ENCODE results near the gene ZNF780A. TPM values are rescaled to one million over a fixed set of nuclear protein-coding genes. Genes with fewer than 3 reads are reported as not detected.
"Not testable (repeated sequence)": the region's sequence is repeated elsewhere in the genome, so short reads cannot be mapped to it uniquely, and the experiment has no call there.

ZNF780A gene
- total and polyA plus RNA-seq, 2 donors (not counting 1 experiment from before 2014, with no cell fraction given), result 14.7 to 17.3 TPM

DNA sequence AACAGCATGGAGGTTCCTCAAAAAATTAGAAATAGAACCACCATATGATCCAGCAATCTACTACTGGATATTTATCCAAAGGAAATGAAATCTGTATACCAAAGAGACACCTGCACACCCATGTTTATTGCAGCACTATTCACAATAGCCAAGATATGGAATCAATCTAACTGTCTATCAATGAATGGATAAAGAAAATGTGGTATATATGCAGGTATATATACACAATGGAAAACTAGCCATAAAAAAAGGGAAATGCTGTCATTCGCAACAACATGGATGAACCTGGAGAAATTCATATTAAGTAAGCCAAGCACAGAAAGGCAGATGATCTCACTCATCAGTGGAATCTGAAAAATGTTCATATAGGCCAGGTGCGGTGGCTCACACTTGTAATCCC, 37.3 kb downstream of the ZNF780A start:
- peaks cover 12% of the 10 kb centered on the region for H3K79me2 ChIP-seq (ENCODE audit: control insufficient read depth, insufficient read depth, low read length)

DNA sequence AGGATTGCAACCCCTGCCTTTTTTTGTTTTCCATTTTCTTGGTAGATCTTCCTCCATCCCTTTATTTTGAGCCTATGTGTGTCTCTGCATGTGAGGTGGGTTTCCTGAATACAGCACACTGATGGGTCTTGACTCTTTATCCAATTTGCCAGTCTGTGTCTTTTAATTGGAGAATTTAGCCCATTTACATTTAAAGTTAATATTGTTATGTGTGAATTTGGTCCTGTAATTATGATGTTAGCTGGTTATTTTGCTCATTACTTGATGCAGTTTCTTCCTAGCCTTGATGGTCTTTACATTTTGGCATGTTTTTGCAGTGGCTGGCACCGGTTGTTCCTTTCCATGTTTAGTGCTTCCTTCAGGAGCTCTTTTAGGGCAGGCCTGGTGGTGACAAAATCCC, 49.0 kb downstream of the ZNF780A start:
- not testable (repeated sequence) for H4K20me1 ChIP-seq (ENCODE audit: control insufficient read depth, extremely low read depth, insufficient read depth, low read length); H3K4me2 ChIP-seq (ENCODE audit: extremely low read depth, insufficient read depth, low read length); H3K36me3 ChIP-seq (ENCODE audit: control insufficient read depth, insufficient read depth, low read length); H3K79me2 ChIP-seq (ENCODE audit: control insufficient read depth, insufficient read depth, low read length); H3K9ac ChIP-seq (ENCODE audit: insufficient read depth, low read length); H3K27me3 ChIP-seq (ENCODE audit: control insufficient read depth, insufficient read depth, low read length); H3K4me1 ChIP-seq (ENCODE audit: control insufficient read depth, extremely low read depth, insufficient read depth, low read length); DNase-seq (ENCODE audit: low read depth in 2 of 2); H3K4me3 ChIP-seq (replicated peaks in 1 of 4; ENCODE audit: control extremely low read depth in 1 of 4, insufficient read depth in 1 of 4, low read depth in 3 of 4, low read length in 4 of 4); H3K9me3 ChIP-seq (ENCODE audit: control insufficient read depth, insufficient read depth, low read depth, low read length); H3K27ac ChIP-seq (ENCODE audit: insufficient read depth, low read length); H2AFZ ChIP-seq (ENCODE audit: low read length)

More for the DNA sequence above, 37.3 kb downstream of the ZNF780A start:
- Histone ChIP-seq H3K27ac (ENCODE audit: insufficient read depth, low read length) (no peak overlapping the region), H2AFZ (ENCODE audit: low read length) (no peak overlapping the region), H3K27me3 (ENCODE audit: control insufficient read depth, insufficient read depth, low read length) (no peaks in the 10 kb centered on the region), H3K36me3 (ENCODE audit: control insufficient read depth, insufficient read depth, low read length) (peaks cover 2% of the 10 kb centered on the region), H3K4me2 (ENCODE audit: extremely low read depth, insufficient read depth, low read length) (no peak overlapping the region), H3K9ac (ENCODE audit: insufficient read depth, low read length) (no peak overlapping the region), H3K9me3 (ENCODE audit: control insufficient read depth, insufficient read depth, low read depth, low read length) (no peaks in the 10 kb centered on the region), H3K4me3 (replicated peaks in 1 of 4; ENCODE audit: control extremely low read depth in 1 of 4, insufficient read depth in 1 of 4, low read depth in 3 of 4, low read length in 4 of 4) (no peak overlapping the region), H3K4me1 (ENCODE audit: control insufficient read depth, extremely low read depth, insufficient read depth, low read length) (no peaks in the 10 kb centered on the region), H4K20me1 (ENCODE audit: control insufficient read depth, extremely low read depth, insufficient read depth, low read length) (no peaks in the 10 kb centered on the region)
- DNase-seq (ENCODE audit: low read depth in 2 of 2), result no peak
- no peak for TF ChIP-seq EZH2 (IDR thresholded peaks at IDR 0.05; ENCODE audit: low read length, missing control alignments)
- TF ChIP-seq, protein P1, sequence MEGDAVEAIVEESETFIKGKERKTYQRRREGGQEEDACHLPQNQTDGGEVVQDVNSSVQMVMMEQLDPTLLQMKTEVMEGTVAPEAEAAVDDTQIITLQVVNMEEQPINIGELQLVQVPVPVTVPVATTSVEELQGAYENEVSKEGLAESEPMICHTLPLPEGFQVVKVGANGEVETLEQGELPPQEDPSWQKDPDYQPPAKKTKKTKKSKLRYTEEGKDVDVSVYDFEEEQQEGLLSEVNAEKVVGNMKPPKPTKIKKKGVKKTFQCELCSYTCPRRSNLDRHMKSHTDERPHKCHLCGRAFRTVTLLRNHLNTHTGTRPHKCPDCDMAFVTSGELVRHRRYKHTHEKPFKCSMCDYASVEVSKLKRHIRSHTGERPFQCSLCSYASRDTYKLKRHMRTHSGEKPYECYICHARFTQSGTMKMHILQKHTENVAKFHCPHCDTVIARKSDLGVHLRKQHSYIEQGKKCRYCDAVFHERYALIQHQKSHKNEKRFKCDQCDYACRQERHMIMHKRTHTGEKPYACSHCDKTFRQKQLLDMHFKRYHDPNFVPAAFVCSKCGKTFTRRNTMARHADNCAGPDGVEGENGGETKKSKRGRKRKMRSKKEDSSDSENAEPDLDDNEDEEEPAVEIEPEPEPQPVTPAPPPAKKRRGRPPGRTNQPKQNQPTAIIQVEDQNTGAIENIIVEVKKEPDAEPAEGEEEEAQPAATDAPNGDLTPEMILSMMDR (conservative IDR thresholded peaks at IDR 0.05 in 1 of 2, IDR thresholded peaks at IDR 0.05 in 1 of 2; ENCODE audit: low read depth in 1 of 2, low read length in 2 of 2), result no peak

DNA sequence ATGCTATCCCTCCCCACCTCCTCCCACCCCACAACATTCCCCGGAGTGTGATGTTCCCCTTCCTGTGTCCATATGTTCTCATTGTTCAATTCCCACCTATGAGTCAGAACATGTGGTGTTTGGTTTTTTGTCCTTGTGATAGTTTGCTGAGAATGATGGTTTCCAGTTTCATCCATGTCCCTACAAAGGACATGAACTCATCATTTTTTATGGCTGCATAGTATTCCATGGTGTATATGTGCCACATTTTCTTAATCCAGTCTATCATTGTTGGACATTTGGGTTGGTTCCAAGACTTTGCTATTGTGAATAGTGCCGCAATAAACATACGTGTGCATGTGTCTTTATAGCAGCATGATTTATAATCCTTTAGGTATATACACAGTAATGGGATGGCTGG, 52.7 kb downstream of the ZNF780A start:
- H3K9me3 ChIP-seq (ENCODE audit: control insufficient read depth, insufficient read depth, low read depth, low read length); DNase-seq (ENCODE audit: low read depth in 2 of 2); H3K9ac ChIP-seq (ENCODE audit: insufficient read depth, low read length); H3K36me3 ChIP-seq (ENCODE audit: control insufficient read depth, insufficient read depth, low read length); H4K20me1 ChIP-seq (ENCODE audit: control insufficient read depth, extremely low read depth, insufficient read depth, low read length); H3K27me3 ChIP-seq (ENCODE audit: control insufficient read depth, insufficient read depth, low read length); H3K4me3 ChIP-seq (replicated peaks in 1 of 4; ENCODE audit: control extremely low read depth in 1 of 4, insufficient read depth in 1 of 4, low read depth in 3 of 4, low read length in 4 of 4); H3K4me1 ChIP-seq (ENCODE audit: control insufficient read depth, extremely low read depth, insufficient read depth, low read length); H3K27ac ChIP-seq (ENCODE audit: insufficient read depth, low read length); H3K4me2 ChIP-seq (ENCODE audit: extremely low read depth, insufficient read depth, low read length); H2AFZ ChIP-seq (ENCODE audit: low read length); H3K79me2 ChIP-seq (ENCODE audit: control insufficient read depth, insufficient read depth, low read length): not testable (repeated sequence)

DNA sequence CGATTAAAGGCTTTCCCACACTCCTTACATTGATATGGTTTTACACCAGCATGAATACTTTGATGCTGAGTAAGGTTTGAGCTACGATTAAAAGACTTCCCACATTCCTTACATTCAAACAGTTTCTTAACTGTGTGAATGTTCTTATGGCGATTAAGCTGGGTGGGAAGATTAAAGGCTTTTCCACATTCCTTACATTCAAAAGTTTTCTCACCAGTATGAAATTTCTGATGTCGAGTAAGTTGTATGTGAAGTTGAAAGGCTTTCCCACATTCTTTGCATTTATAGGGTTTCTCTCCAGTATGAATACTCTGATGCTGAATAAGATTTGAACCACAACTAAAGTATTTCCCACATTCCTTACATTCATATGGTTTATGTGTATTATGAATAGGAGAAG, 54.7 kb downstream of the ZNF780A start:
- Histone ChIP-seq H3K4me3 (replicated peaks in 1 of 4; ENCODE audit: control extremely low read depth in 1 of 4, insufficient read depth in 1 of 4, low read depth in 3 of 4, low read length in 4 of 4) (no peak overlapping the region), H4K20me1 (ENCODE audit: control insufficient read depth, extremely low read depth, insufficient read depth, low read length) (no peaks in the 10 kb centered on the region), H2AFZ (ENCODE audit: low read length) (no peak overlapping the region), H3K4me2 (ENCODE audit: extremely low read depth, insufficient read depth, low read length) (no peak overlapping the region), H3K79me2 (ENCODE audit: control insufficient read depth, insufficient read depth, low read length) (no peaks in the 10 kb centered on the region), H3K36me3 (ENCODE audit: control insufficient read depth, insufficient read depth, low read length) (no peaks in the 10 kb centered on the region), H3K27me3 (ENCODE audit: control insufficient read depth, insufficient read depth, low read length) (no peaks in the 10 kb centered on the region), H3K9me3 (ENCODE audit: control insufficient read depth, insufficient read depth, low read depth, low read length) (no peaks in the 10 kb centered on the region), H3K9ac (ENCODE audit: insufficient read depth, low read length) (no peak overlapping the region), H3K27ac (ENCODE audit: insufficient read depth, low read length) (no peak overlapping the region), H3K4me1 (ENCODE audit: control insufficient read depth, extremely low read depth, insufficient read depth, low read length) (no peaks in the 10 kb centered on the region)
- DNase-seq (ENCODE audit: low read depth in 2 of 2), result peak; percentile 6 to 9
- TF ChIP-seq, protein P1 (conservative IDR thresholded peaks at IDR 0.05 in 1 of 2, IDR thresholded peaks at IDR 0.05 in 1 of 2; ENCODE audit: low read depth in 1 of 2, low read length in 2 of 2), result no peak
- TF ChIP-seq EZH2 (IDR thresholded peaks at IDR 0.05; ENCODE audit: low read length, missing control alignments), result no peak
